NCI-H1092 treated with DMSO at 0.1 percent for 48 hours (cell line): ENCODE measurements around the gene ARFRP1.
"Not testable (repeated sequence)": the region's sequence is repeated elsewhere in the genome, so short reads cannot be mapped to it uniquely, and the experiment has no call there.

Source experiments
- DNase-seq: peaks from one replicate; lab custom pipeline; 2025; lab: John Stamatoyannopoulos, UW

ARFRP1 gene

DNA sequence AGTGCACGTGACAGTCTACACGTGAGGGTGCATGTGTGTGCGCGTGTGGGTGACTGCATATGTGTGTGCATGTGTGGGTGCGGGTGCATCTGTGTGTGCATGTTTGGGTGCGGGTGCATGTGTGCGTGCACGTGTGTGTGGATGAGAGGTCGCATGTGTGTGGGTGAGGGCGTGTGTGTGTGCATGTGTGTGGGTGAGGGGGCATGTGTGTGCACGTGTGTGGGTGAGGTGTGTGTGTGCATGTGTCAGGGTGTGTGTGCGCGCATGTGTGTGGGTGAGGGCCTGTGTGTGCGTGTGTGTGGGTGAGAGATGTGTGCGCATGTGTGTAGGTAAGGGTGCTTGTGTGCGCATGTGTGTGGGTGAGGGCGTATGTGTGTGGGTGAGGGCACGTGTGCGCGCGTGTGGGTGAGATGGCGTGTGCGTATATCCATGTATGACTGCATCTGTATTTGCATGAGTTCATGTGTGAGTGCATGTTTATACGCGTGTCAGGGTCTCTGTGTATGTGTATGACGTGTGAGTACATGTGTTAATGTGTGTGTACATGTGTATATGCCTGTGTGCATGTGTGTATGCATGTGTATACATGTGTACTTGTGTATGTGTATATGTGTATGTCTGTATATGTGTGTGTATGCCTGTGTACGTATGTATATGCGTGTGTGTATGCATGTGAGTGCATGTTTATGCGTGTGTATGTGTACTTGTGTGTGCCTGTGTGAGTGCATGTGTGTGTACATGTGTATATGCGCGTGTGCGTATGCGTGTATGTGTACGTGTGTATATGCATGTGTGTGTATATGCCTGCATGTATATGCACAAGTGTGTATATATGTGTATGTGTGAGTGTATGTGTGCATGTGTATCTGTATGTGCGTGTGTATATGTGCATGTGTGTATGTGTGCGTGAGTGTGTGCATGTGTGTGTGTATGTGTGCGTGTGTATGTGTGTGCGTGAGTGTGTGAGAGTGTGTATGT is 24.6 kb upstream of the ARFRP1 start:
- DNase-seq, result no peak

DNA sequence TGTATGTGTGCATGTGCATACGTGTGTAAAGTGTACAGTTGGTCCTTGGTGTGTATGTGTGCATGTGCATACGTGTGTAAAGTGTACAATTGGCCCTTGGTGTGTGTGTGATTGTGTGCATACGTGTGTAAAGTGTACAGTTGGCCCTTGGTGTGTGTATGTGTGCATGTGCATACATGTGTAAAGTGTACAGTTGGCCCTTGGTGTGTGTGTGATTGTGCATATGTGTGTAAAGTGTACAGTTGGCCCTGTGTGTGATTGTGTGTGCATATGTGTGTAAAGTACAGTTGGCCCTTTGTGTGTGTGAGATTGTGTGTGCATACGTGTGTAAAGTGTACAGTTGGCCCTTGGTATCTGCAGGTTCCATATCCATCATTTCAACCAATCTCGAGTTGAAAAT is 23.6 kb upstream of the ARFRP1 start:
- DNase-seq, result no peak

DNA sequence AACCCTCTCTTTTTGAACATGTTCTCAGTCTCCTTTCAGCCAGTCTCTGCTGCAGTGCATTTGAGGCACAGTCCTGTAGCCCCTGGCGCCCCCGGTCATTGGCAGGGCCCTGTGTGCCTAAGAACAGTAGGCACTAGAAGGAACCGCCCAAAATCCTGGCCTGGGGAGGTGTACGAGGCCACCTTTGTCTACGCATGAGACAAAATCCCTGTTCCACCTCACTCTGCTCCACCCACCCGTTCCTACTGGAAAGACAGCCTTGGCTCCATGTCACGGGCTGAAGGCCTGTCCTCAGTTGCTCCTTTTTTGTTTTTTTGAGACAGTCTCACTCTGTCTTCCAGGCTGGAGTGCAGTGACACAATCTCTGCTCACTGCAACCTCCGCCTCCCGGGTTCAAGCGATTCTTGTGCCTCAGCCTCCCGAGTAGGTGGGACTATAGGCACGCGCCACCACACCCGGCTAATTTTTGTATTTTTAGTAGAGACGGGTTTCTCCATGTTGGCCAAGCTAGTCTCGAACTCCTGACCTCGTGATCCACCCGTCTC is 22.5 kb upstream of the ARFRP1 start:
- not testable (repeated sequence) for DNase-seq

DNA sequence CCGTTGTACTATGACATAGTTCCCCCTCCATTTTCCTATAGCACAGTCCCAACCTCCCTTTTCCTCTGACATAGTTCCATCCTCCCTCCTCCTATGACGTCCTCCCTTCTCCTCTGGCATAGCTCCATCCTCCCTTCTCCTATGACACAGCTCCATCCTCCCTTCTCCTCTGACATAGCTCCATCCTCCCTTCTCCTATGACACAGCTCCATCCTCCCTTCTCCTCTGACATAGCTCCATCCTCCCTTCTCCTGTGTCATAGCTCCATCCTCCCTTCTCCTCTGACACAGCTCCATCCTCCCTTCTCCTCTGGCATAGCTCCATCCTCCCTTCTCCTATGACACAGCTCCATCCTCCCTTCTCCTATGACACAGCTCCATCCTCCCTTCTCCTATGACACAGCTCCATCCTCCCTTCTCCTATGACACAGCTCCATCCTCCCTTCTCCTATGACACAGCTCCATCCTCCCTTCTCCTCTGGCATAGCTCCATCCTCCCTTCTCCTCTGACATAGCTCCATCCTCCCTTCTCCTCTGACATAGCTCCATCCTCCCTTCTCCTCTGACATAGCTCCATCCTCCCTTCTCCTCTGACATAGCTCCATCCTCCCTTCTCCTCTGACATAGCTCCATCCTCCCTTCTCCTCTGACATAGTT is 15.3 kb upstream of the ARFRP1 start:
- not testable (repeated sequence) for DNase-seq

DNA sequence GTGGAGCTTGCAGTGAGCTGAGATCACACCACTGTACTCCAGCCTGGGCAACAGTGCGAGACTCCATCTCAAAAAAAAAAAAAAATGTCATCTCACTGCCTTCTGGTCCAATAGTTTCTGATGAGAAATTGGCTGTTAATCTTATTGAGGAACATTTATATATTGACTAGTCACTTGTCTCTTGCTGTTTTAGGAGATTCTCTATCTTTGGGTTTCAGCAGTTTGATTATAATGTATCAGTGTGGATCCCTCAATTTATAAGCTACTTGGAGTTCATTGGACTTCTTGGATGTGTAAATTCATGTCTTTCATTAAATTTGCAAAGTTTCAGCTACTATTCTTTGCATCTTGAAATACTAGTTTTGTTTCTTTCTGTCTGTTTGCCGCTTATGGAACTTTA is 11.2 kb upstream of the ARFRP1 start:
- no peak for DNase-seq

DNA sequence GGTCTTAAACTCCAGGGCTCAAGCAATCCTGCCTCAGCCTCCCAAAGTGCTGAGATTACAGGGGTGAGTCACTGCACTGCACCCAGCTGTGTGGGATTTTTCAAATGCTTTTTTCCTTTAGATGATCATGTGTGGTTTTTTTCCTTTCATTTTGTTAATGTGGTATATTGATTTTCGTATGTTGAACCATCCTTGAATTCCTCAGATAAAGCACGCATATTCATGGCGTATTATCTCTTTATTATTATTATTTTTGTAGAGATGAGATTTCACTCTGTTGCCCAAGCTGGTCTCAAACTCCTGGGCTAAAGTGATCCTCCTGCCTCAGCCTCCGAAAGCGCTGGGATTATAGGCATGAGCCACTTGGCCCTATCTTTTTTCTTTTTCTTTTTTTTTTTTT is 7.1 kb upstream of the ARFRP1 start:
- no peak for DNase-seq

DNA sequence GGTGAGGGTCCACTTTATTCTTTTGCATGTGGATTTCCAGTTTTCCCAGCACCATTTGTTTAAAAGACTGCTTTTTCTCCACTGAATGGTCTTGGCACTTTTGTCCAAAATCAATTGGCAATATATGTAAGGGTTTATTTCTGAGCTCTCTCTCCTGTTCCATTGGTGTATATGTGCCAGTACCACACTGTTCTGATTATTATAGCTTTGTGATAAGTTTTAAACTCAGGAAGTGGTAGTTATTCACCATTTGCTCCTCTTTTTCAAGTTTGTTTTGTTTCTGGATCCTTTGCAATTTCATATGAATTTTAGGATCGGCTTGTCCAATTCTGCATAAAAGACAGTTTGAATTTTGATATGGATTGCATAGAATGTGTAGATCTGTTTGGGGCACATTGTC is 4.4 kb upstream of the ARFRP1 start:
- DNase-seq, result no peak

DNA sequence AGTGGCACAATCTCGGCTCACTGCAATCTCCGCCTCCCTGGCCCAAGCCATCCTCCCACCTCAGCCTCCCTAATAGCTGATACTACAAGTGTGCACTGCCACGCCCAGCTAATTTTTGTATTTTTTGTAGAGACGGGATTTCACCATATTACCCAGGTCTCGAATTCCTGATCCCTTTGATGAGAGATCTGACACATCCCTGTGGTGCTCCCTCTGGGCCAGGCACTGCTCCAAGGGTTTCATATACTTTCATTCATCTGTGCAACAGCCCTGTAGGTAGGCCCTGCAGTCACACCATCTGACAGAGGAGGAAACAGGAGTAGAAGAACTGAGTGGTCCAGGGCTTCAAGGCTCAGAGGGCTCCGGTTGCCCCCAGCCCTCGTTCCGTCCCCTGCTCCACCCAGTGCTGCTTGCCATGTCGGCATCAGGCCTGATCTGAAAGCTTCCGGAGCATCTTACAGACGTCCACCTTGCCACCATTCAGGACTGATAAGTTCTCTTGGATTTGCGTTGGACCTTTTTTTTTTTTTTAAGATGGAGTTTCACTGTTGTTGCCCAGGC is 3.4 kb upstream of the ARFRP1 start:
- no peak for DNase-seq

DNA sequence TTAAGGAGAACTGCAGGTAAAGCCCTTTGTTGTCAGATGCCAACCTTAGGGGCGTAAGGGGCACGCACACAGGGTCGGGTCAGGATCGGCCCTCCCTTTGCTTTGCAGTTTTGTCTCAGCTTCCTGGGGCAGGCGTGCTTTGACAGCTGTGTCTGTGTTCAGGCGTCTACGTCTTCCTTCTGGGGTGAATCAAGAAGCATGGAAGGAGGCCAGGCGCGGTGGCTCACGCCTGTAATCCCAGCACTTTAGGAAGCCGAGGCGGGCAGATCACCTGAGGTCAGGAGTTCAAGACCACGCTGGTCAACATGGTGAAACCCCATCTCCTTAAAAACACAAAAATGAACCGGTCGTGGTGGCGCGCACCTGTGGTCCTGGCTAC is 1.4 kb upstream of the ARFRP1 start:
- no peak for DNase-seq

DNA sequence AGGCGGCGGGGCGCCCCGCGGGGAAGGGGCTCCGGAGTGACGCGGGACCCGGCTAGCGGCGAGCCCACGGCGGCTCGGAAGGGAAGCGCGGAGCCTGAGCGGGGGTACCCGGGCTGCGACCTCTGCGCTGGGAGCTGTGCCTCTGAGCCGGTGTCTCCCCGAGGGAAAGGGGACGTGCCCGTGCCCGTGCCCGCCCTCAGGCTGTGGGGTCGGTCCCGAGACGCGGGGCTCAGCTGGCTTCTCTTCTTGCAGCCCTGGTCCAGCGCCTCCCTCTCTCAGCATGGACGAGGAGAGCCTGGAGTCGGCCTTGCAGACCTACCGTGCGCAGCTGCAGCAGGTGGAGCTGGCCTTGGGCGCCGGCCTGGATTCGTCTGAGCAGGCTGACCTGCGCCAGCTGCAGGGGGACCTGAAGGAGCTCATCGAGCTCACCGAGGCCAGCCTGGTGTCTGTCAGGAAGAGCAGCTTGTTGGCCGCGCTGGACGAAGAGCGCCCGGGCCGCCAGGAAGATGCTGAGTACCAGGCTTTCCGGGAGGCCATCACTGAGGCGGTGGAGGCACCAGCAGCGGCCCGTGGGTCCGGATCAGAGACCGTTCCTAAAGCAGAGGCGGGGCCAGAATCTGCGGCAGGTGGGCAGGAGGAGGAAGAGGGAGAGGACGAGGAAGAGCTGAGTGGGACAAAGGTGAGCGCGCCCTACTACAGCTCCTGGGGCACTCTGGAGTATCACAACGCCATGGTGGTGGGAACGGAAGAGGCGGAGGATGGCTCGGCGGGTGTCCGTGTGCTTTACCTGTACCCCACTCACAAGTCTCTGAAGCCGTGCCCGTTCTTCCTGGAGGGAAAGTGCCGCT is 749 bp upstream of the ARFRP1 start:
- DNase-seq, result no peak

DNA sequence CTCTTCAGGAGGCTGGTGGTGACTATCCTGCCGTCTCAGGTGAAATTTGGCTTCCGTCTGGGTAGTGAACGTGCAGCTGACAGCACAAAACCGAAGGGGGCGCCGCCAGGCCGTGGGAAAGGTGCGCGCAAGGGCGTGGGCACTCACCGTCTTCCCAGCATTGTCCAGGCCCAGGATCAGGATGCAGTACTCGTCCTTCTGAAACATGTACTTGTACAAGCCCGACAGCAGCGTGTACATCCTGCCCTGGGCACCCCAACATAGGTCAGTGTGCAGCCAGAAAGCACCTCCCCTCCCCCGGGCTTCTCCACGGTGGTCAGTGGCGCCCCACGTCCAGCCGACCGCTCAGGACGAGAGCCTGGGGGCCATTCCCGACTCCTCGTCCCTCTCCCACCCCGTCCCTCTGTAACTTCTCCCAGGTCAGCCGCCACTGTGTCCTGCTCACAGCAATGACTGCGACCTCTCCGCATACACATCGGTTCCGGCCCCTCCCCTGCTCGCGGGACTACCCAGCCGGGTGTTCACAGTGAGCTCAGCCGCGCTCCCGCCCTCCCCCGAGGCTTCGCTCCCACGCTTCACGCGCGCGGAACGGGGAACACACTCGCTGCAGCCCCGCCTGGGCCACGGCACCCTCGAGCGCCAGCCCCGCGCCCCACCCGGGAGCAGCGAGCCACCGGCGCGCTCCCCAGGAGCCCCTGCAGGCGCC is 771 bp downstream of the ARFRP1 start:
- DNase-seq, result no peak

DNA sequence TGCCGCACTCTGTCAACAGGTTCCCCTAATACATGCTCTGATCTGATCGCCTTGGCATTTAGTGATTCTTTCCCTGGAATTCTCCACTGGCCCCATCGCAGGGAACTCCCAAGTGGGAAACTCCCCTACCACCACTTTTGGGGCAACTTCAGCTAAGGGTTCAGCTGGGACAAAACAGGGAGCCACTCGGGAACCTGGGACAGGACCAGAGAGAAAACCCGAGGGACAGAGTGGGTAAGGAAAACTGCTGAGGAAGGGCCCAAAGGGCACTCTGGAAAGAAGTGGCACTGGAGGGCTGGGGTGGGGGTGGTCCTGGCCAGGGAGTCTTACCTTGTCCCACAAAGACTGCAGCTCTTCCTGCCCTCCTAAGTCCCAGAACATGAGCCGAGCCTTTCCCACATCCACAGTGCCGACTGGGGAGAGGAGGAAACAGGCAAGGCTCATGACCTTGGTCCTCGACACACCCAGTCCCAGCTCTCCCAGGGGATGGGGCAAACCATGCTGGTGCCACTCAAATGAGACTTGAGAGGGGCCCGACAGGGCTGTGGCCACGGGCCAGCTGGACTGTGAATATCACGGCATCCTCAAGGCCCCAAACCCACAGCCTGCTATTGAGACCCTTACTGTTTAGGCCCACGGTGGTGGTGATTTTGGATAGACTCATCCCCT is 1.6 kb downstream of the ARFRP1 start:
- no peak for DNase-seq

DNA sequence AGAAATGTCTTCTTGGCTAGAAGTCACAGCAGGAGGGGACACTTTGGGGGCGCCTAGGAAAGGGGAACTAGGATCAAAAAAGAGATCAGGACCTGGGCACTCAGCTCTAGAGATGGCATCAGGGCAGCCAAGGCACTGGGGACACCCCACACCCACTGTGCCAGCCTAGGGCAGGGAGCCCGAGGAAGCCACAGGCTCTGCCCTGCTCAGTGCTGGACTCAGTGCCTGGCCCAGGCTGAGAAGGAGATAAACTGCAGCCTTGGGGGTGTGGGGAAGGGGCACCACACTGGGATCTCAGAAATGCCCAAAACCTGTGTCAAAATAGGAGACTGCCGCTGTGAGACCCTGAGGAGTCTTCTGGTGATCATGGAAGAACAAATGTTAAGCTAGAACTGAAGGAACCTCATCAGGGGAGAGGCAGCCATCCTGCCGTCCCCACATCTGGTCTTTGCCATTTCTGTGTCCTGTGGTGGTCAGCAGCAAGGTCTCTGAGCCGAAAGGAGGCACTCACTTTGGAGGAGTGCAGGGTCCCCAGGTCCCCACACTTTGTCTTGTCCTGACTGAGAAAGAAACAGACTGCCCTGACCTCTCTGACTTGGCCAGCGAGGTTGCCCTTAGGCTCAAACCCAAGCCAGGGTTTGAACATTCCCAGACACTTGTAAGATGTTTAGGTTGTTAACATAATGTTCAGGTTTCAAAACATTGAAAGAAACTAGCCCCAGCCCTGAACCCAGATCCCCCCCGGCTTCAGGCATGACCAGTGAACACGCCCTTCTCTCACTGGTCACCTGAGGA is 2.3 kb downstream of the ARFRP1 start:
- no peak for DNase-seq

DNA sequence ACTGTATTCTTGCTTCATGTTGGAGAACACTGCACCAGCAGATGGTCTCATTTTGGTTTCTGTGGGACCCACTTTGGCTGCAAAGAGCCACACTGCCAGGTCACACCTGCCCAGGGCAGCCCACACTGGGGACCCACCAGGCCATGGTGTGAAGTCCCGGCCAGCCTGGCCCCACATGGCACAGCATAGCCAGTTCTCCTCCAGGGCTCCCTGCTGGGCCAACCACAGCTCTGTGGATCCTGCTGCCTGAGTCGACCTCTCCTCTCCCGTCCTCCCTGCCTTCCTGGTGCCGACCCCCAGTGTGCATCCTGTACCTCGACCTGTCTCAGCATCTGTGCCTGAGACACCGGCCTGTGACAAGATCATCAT is 3.0 kb downstream of the ARFRP1 start:
- no peak for DNase-seq

DNA sequence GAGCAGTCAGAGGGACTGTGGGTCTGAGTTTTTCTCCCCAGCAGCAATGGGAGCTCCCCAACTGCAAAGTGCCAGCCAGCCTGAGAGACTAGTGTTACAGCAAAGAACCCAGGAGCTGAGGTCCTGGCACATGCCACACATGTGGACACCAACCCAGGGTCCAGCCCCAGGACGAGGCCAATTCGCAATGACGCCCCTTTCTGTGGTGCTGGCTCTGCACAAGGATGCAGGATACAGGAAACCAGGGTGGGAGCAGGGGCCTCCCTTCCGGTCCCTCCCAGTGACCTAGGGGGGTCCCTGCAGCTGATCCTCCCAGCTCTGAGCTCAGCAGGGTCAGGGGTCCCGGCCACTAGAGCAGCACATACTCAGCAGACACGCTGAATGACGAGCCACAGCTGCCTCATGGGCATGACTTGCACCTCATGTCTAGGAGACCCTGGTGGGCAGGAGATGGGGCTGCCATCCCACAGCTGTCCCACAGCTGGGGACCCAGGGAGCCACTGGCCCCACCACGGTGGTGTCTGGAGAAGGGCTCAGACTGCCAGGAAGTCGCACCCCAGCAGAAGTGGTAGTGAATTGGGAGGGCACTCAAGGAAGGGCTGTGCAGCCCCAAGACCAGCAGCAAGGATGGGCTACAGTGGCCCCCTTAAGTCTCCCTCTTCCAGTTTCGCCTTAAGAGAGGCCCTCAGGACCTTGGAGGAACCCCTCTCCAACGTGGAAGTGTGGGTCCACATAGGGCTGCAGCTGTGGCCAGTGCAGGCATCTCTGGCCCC is 3.6 kb downstream of the ARFRP1 start:
- DNase-seq, result no peak

DNA sequence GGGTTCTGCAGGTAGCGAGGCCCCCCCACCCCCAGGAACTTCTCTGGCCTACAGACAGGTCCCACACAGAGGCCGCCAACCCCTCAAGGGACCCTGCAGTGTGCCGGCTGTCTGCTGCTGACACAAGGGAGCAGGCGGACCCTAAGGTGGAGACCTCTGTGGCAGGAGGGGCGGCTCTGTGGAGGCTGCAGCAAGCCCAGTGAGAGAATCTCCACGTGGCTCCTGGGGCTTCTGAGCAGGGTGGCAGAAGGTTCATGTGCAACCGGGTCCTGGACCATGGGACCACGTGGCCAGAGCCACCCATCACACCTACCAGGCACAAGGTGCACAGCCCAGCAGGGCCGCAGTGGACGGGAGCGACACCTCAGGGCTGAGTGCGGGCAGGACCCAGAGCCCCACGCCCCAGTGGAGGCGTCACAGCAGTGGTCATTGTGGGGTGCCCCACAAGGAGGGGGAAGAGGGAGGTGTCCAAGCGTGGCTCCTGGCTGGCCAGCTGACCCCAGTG is 4.3 kb downstream of the ARFRP1 start:
- no peak for DNase-seq

DNA sequence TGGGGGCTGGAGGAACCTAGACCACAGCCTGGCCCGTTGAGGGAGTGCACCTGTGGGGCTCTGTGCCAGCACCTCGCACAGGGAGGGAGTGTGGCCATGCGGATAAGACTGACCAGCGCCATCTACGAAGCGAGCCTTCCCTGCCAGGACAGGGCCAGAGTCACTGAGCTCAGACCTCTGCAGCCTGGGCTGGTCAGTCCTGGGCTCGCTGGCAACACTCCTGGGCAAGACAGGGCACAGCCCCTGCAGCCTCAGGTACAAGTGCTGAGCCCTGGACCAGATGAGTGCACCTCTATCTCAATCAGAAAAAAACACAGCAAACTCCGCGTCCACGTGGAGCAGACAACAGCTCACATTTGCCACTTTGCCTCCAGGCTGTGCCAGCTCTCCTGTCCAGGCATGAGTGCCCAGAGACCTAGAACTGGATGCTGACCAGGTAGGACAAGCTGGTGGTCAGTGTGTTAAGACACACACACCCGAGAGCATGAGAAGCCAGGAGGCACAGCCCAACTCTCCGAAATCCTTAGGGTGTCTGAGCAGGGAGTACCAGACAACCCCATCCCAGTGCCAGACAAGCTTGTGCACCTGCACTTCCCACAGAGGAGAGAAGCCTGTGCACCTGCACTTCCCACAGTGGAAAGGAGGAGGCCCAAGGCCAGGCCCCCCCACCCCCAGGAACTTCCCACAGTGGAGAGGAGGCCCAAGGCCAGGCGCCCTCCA is 4.9 kb downstream of the ARFRP1 start:
- no peak for DNase-seq

DNA sequence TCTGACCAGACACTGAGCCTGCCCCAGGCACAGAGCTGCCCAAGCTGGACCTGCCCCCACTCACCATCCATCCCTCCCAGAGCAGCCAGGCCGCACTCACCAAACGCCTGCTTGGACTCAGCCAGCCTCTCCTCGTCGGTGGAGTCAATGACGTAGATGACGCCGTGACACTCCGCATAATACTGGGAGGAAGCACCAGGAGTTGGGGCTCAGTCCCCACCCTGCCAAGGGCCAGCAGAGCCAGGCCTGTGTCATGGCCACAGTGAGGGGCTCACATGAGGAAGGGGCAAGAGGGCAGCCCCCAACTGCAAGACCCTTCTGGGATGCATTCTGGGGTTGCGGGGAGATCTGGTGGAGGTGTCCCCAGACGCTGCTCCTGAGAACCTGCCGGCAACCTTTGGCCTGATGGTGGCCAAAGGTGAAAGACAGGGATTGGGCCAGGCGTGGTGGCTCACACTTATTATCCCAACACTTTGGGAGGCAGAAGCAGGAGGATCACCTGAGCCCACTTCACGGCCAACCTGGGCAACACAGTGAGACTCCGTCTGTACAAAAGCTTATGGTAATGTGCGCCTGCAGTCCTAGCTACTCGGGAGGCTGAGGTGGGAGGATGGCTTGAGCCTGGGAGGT is 5.6 kb downstream of the ARFRP1 start:
- DNase-seq, result no peak
